ENCODE results near the gene SNX18.

DNA sequence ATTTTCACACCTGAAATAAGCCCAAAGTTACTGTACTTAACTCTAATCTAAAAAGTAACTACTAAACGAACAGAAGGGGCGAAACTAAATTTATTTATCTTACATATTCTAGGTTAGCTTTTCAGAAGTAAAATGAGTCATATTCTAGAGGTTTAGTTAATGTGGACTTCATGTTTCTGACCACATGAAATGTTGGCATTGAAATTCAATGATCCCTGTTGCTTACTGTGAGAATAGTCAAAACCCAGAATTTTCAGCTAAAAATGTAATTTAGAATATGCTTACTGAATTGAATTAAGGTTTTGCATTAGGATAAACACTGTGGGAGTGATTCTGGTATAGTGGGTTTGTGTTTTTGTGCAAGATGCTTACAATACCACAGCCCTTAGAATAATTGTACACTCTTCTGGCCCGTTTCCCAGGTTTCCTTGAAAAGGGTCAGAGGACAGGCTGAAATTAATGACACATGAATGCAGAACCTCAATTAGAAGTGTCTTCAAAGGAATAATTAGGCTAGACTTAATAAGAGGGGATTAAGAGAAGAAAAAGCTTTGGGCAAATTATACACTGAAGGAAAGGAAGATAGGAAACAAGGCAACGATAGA, 1.4 kb upstream of the SNX18 start:
- TF ChIP-seq, protein P1, sequence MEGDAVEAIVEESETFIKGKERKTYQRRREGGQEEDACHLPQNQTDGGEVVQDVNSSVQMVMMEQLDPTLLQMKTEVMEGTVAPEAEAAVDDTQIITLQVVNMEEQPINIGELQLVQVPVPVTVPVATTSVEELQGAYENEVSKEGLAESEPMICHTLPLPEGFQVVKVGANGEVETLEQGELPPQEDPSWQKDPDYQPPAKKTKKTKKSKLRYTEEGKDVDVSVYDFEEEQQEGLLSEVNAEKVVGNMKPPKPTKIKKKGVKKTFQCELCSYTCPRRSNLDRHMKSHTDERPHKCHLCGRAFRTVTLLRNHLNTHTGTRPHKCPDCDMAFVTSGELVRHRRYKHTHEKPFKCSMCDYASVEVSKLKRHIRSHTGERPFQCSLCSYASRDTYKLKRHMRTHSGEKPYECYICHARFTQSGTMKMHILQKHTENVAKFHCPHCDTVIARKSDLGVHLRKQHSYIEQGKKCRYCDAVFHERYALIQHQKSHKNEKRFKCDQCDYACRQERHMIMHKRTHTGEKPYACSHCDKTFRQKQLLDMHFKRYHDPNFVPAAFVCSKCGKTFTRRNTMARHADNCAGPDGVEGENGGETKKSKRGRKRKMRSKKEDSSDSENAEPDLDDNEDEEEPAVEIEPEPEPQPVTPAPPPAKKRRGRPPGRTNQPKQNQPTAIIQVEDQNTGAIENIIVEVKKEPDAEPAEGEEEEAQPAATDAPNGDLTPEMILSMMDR (IDR thresholded peaks at IDR 0.05): no peak
- TF ChIP-seq POLR2A (IDR thresholded peaks at IDR 0.05) (no peak), POLR2AphosphoS5 (IDR thresholded peaks at IDR 0.05) (no peak)

Measured in suprapubic skin (tissue), 4 donors.